Endothelial cell of umbilical vein (primary cell): Measurements from ENCODE around the gene SERPINB4. TPM values are rescaled to one million over a fixed set of nuclear protein-coding genes. Genes with fewer than 3 reads are reported as not detected.

Source experiments
- BruUV-seq: library from RNA; stranded (reverse); fragments of 400-500 nt; replicated peaks from 2 replicates; lab custom pipeline; 2021; lab: Mats Ljungman, UMichigan
- CTCF ChIA-PET: fragments of 300-600, 350-600 bp; sonication (Branson Sonifier 250); formaldehyde crosslinking; loops from one replicate; lab custom pipeline; 2021; ENCODE audit warnings: antibody characterized with exemption, inconsistent platforms; lab: Charles Lee
- POLR2A ChIA-PET: fragments of 300-600, 350-600 bp; sonication (Branson Sonifier 250); formaldehyde crosslinking; loops from one replicate; lab custom pipeline; 2021; ENCODE audit warnings: antibody characterized with exemption, inconsistent platforms; lab: Charles Lee
- DNase-seq: peaks from one replicate; pipeline ENCODE4 v3.0.0-alpha.2; 2011; ENCODE audit warnings: low read depth, low spot score
- FAIRE-seq: peaks from 2 replicates; lab custom pipeline; 2011; peaks lifted over from hg19 to GRCh38; lab: Jason Lieb, UNC
- H2AFZ ChIP-seq: 2 replicates; pipeline ENCODE4 v1.6.0; 2012; ENCODE audit warnings: low read depth, low read length, control low read depth, inconsistent platforms
- H3K27ac ChIP-seq: 2 replicates; pipeline ENCODE4 v1.5.1; 2011; ENCODE audit warnings: low read depth, mild to moderate bottlenecking, control low read depth, low read length, moderate library complexity; ENCODE audit not compliant: insufficient read depth
- H3K27me3 ChIP-seq, 2 experiments: 2 replicates each; pipeline versions ENCODE4 v1.6.0 to v1.6.1; 2011; ENCODE audit warnings: low read length in 2 of 2, mixed read lengths in 1 of 2; ENCODE audit not compliant: control insufficient read depth in 2 of 2, insufficient read depth in 2 of 2
- H3K36me3 ChIP-seq, 2 experiments: 2 replicates in 1 of 2; 3 replicates in 1 of 2; pipeline ENCODE4 v1.5.1; 2011; ENCODE audit warnings: low read length in 2 of 2, mild to moderate bottlenecking in 1 of 2, moderate library complexity in 1 of 2; ENCODE audit not compliant: control insufficient read depth in 2 of 2, insufficient read depth in 2 of 2; ENCODE audit errors: extremely low read depth in 1 of 2
- H3K4me1 ChIP-seq: 3 replicates; pipeline ENCODE4 v1.5.1; 2011; ENCODE audit warnings: mild to moderate bottlenecking, low read length; ENCODE audit not compliant: control insufficient read depth, insufficient read depth; ENCODE audit errors: extremely low read depth
- H3K4me2 ChIP-seq: 2 replicates; pipeline ENCODE4 v1.6.1; 2011; ENCODE audit warnings: low read length, control low read depth, mixed read lengths; ENCODE audit not compliant: insufficient read depth
- H3K4me3 ChIP-seq, 3 experiments: fragments of 200-600 bp in 1 of 3; sonication (generic), shearing (Covaris generic) in 1 of 3; replicated peaks in 1 of 3; 2 replicates each; pipeline ENCODE4 v1.5.1; 2011 to 2016; ENCODE audit warnings: control low read depth in 3 of 3, low read length in 3 of 3, mild to moderate bottlenecking in 2 of 3, inconsistent platforms in 1 of 3, low read depth in 1 of 3, moderate library complexity in 1 of 3; ENCODE audit not compliant: insufficient read depth in 1 of 3
- H3K79me2 ChIP-seq: 2 replicates; pipeline ENCODE4 v1.6.0; 2012; ENCODE audit warnings: low read length, inconsistent platforms; ENCODE audit not compliant: control insufficient read depth, insufficient read depth
- H3K9ac ChIP-seq: replicated peaks from 2 replicates; pipeline ENCODE3; 2011; ENCODE audit warnings: low read length, control low read depth; ENCODE audit not compliant: insufficient read depth; ENCODE audit errors: extremely low read depth
- H3K9me1 ChIP-seq: replicated peaks from 3 replicates; pipeline ENCODE4 v1.6.0; 2011; ENCODE audit warnings: mild to moderate bottlenecking, low read length; ENCODE audit not compliant: control insufficient read depth, insufficient read depth; ENCODE audit errors: extremely low read depth
- H3K9me3 ChIP-seq: replicated peaks from 2 replicates; pipeline ENCODE4 v1.5.1; 2012; ENCODE audit warnings: low read length, inconsistent platforms; ENCODE audit not compliant: control insufficient read depth, insufficient read depth
- H4K20me1 ChIP-seq: replicated peaks from 2 replicates; pipeline ENCODE3; 2011; ENCODE audit warnings: mild to moderate bottlenecking, low read length; ENCODE audit not compliant: control insufficient read depth, insufficient read depth; ENCODE audit errors: extremely low read depth
- EZH2 ChIP-seq: IDR thresholded peaks from 2 replicates; pipeline ENCODE4 v1.6.1; 2012; ENCODE audit warnings: borderline replicate concordance, low read depth, mild to moderate bottlenecking, moderate library complexity, low read length, inconsistent platforms; ENCODE audit not compliant: severe bottlenecking
- FOS ChIP-seq: IDR thresholded peaks from 2 replicates; pipeline ENCODE4 v1.6.1; 2011; ENCODE audit warnings: mild to moderate bottlenecking, low read length, moderate library complexity, borderline replicate concordance; ENCODE audit not compliant: insufficient read depth
- GATA2 ChIP-seq: IDR thresholded peaks from 2 replicates; pipeline ENCODE4 v1.7.0; 2011; ENCODE audit warnings: low read depth, mild to moderate bottlenecking, moderate library complexity, mixed read lengths, low read length; ENCODE audit not compliant: insufficient read length, insufficient read depth
- JUN ChIP-seq: IDR thresholded peaks from 2 replicates; pipeline ENCODE4 v1.6.1; 2011; ENCODE audit warnings: borderline replicate concordance, low read depth; ENCODE audit not compliant: insufficient read length, insufficient read depth
- MYC ChIP-seq: IDR thresholded peaks from one replicate; pipeline ENCODE4 v1.6.1; 2011; ENCODE audit warnings: mild to moderate bottlenecking, low read depth, low read length
- POLR2A ChIP-seq: IDR thresholded peaks from 2 replicates; pipeline ENCODE4 v1.6.1; 2012; ENCODE audit warnings: low read depth, mild to moderate bottlenecking, control low read depth, low read length
- POLR2AphosphoS5 ChIP-seq: IDR thresholded peaks from 2 replicates; pipeline ENCODE4 v1.6.1; 2012; ENCODE audit warnings: low read depth, mild to moderate bottlenecking, control low read depth, low read length, moderate library complexity; ENCODE audit not compliant: insufficient read depth
- dilution Hi-C: fragments of 300-500 bp; cut with MboI; formaldehyde crosslinking; loops from one replicate; pipeline ENCODE4 v1.15.0; 2019; ENCODE audit warnings: low sequenced_read_pairs; ENCODE audit not compliant: extremely low pct_ligation_motif_present
- intact Hi-C: fragments of 100-400 bp; cut with micrococcal nuclease; formaldehyde crosslinking; loops from one replicate; pipeline ENCODE4 v1.10.0; 2022
- polyA plus RNA-seq, 4 experiments: library from polyadenylated mRNA; depleted of rRNA in 3 of 4; stranded (reverse) in 3 of 4; unstranded in 1 of 4; fragments of >200 nt; gene quantifications; 2 replicates each; pipeline versions ENCODE4 v1.2.1 to v1.2.3, GENCODE V29; 2011 to 2012; ENCODE audit warnings: missing spikeins in 1 of 4
- total RNA-seq: library from RNA; stranded (reverse); gene quantifications from 2 replicates; pipeline ENCODE4 v1.2.3, GENCODE V29; 2021
- TF ChIP-seq, protein P1 (sequence below), 2 donors: IDR thresholded peaks; 1 replicate in 1 of 2; 2 replicates in 1 of 2; pipeline ENCODE4 v1.5.1; 2011; ENCODE audit warnings: low read length in 2 of 2, mild to moderate bottlenecking in 2 of 2, moderate library complexity in 2 of 2, control low read depth in 1 of 2, inconsistent platforms in 1 of 2, low read depth in 1 of 2; ENCODE audit not compliant: insufficient read depth in 1 of 2; ENCODE audit errors: extremely low read depth in 1 of 2
- TF ChIP-seq, protein P2 (sequence below): IDR thresholded peaks from 2 replicates; pipeline ENCODE4 v1.6.1; 2011; ENCODE audit not compliant: insufficient read depth, insufficient read length

SERPINB4 gene
- total and polyA plus RNA-seq, 2 donors (not counting 3 experiments of a cell fraction or from before 2014, with no cell fraction given): not detected

DNA sequence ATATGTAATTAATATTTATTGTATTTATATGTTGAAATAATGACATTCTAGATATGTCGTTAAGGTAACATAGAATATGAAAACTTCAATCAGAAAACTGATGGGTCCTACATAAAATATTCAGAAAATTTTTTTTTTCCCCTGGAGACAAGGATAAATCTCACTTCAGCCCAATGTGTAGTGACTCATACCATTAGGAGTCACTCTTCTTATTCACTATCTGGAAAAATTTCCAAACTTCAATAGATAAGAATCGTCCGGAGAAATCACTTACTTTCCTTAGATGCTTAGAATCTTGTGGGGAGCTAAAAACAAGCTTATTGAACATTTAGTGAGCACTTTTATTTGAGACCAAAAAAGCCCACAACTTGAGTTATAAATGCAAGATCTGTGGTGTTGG lies 52.3 kb downstream of the SERPINB4 start:
- no peaks in the 10 kb centered on the region for H3K9me1 ChIP-seq
- no peak overlapping the region for H3K9ac ChIP-seq
- H4K20me1 ChIP-seq: no peaks in the 10 kb centered on the region
- no peak overlapping the region for H3K4me3 ChIP-seq
- FAIRE-seq (no peak), DNase-seq (no peak)
- H2AFZ ChIP-seq: no peak overlapping the region
- no peaks in the 10 kb centered on the region for H3K36me3 ChIP-seq
- POLR2A ChIA-PET: no interaction called here
- H3K4me1 ChIP-seq: no peaks in the 10 kb centered on the region
- no peaks in the 10 kb centered on the region for H3K79me2 ChIP-seq
- intact Hi-C loops (no loop called here), dilution Hi-C loops (no loop called here)
- no peaks in the 10 kb centered on the region for H3K9me3 ChIP-seq
- BruUV-seq: no TSS peak
- no peaks in the 10 kb centered on the region for H3K27me3 ChIP-seq
- TF ChIP-seq, protein P1, sequence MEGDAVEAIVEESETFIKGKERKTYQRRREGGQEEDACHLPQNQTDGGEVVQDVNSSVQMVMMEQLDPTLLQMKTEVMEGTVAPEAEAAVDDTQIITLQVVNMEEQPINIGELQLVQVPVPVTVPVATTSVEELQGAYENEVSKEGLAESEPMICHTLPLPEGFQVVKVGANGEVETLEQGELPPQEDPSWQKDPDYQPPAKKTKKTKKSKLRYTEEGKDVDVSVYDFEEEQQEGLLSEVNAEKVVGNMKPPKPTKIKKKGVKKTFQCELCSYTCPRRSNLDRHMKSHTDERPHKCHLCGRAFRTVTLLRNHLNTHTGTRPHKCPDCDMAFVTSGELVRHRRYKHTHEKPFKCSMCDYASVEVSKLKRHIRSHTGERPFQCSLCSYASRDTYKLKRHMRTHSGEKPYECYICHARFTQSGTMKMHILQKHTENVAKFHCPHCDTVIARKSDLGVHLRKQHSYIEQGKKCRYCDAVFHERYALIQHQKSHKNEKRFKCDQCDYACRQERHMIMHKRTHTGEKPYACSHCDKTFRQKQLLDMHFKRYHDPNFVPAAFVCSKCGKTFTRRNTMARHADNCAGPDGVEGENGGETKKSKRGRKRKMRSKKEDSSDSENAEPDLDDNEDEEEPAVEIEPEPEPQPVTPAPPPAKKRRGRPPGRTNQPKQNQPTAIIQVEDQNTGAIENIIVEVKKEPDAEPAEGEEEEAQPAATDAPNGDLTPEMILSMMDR (IDR thresholded peaks at IDR 0.05; ENCODE audit: extremely low read depth in 1 of 2, insufficient read depth in 1 of 2, low read depth in 1 of 2, low read length in 2 of 2): no peak
- no peak for TF ChIP-seq FOS
- TF ChIP-seq JUN: no peak
- H3K27ac ChIP-seq: no peak overlapping the region
- H3K4me2 ChIP-seq: no peak overlapping the region
- CTCF ChIA-PET: interaction anchor here (0.9 to 1.8 kb wide), 2 partner anchors 14 to 25 kb away, joined by 3 to 13 read pairs; no protein-coding TSS in a partner anchor

DNA sequence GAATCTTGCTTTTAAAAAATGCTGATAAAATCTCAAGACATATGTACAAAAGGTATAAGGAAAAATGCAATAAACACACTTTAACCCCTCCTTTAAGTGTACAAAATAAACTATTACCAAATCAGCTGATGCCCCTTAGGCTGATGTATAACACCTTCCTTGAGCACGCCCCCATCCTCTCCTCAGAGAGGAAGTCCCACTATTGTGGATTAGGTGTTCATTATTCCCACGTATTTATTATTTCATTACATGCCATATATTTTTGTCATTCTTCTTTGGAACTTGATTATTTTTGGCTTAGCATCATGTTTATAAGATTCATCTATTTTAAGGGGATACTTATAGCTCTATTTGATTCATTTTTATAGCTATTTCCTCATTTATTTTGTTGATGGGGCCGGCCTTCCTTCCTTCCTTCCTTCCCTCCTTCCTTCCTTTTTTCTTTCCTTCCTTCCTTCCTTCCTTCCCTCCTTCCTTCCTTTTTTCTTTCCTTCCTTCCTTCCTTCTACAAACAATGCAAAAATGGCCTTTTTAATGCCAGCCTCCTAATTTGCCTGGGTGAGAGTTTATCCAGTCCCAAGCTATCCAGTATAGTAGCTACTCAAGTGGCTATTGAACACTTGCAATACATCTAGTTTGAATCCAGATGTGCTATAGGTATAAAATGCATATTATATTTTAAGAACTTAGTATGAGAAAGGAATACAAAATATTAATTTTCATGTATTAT lies 52.9 kb downstream of the SERPINB4 start:
- Histone ChIP-seq H4K20me1 (no peaks in the 10 kb centered on the region), H2AFZ (no peak overlapping the region), H3K27me3 (no peaks in the 10 kb centered on the region), H3K9me1 (no peaks in the 10 kb centered on the region), H3K79me2 (no peaks in the 10 kb centered on the region), H3K36me3 (no peaks in the 10 kb centered on the region), H3K9me3 (no peaks in the 10 kb centered on the region), H3K9ac (no peak overlapping the region), H3K4me1 (no peaks in the 10 kb centered on the region), H3K27ac (no peak overlapping the region), H3K4me3 (no peak overlapping the region), H3K4me2 (no peak overlapping the region)
- DNase-seq: no peak
- no peak for FAIRE-seq
- intact Hi-C loops: no loop called here
- no TSS peak for BruUV-seq
- dilution Hi-C loops: no loop called here
- ChIA-PET POLR2A (no interaction called here), CTCF (interaction anchor here (0.5 to 1.8 kb wide), 4 partner anchors 9 to 46 kb away, joined by 3 to 13 read pairs (median 3); no protein-coding TSS in a partner anchor)
- no peak for TF ChIP-seq EZH2
- TF ChIP-seq POLR2A: no peak
- TF ChIP-seq JUN: no peak
- TF ChIP-seq GATA2: no peak
- TF ChIP-seq POLR2AphosphoS5: no peak
- TF ChIP-seq, protein P1 (IDR thresholded peaks at IDR 0.05; ENCODE audit: extremely low read depth in 1 of 2, insufficient read depth in 1 of 2, low read depth in 1 of 2, low read length in 2 of 2): no peak
- no peak for TF ChIP-seq FOS
- no peak for TF ChIP-seq MYC
- TF ChIP-seq, protein P2, sequence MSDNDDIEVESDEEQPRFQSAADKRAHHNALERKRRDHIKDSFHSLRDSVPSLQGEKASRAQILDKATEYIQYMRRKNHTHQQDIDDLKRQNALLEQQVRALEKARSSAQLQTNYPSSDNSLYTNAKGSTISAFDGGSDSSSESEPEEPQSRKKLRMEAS: no peak
